GM11168 (cell line): ENCODE results near the gene DUSP28.
"Not testable (repeated sequence)": the region's sequence is repeated elsewhere in the genome, so short reads cannot be mapped to it uniquely, and the experiment has no call there.

ENCODE experiments used
- in situ Hi-C: fragments of 300-500 bp; cut with MboI; formaldehyde crosslinking; loops from one replicate; pipeline ENCODE4 v1.12.0; 2022; ENCODE audit warnings: low sequenced_read_pairs; ENCODE audit not compliant: unreplicated experiment

The DUSP28 gene

DNA sequence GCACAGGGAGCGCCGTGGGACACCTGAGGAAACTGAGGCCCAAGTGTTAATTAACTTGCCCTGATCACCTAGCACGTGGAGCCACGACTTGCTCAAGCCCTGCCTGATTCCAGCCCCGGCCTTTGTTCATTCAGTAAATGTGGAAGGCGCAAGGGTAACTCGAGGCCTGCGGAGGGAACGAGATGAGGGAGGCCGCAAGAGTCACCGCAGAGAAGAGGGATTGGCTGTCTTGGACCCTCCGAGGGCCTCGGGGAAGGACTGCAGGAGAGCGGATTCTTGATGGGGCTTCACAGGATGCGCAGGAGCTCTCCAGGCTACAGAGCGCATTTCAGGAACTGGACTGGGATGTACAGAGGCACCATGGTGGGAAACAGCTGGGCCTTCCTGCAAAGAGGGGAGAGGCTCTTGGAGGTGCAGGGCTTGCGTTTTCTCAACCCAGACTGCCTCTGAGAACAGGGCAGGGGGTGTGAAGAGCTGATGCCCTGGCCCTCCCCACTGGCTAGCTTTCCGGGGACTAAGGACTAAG, 1.9 kb upstream of the DUSP28 start:
- in situ Hi-C loops = no loop called here

DNA sequence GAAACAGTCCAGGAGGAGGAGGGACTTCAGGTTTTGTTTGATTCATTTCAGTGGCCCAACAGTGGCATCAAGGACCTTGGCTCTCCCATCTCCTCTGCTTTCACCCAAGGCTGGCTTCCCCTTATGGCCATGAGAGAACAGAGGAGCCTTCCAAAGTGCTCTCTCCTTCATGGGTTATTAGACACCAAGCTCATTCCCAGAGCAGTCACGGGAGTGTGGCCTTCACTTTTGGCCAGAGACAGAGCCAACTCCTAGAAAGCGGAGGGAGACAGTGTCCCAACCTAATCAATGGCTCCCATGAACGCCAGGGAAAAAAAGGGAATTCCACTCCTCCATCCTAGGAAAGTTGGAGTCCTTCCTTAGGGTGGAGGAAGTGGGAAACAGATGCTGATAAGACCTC, 871 bp upstream of the DUSP28 start:
- in situ Hi-C loops = no loop called here

DNA sequence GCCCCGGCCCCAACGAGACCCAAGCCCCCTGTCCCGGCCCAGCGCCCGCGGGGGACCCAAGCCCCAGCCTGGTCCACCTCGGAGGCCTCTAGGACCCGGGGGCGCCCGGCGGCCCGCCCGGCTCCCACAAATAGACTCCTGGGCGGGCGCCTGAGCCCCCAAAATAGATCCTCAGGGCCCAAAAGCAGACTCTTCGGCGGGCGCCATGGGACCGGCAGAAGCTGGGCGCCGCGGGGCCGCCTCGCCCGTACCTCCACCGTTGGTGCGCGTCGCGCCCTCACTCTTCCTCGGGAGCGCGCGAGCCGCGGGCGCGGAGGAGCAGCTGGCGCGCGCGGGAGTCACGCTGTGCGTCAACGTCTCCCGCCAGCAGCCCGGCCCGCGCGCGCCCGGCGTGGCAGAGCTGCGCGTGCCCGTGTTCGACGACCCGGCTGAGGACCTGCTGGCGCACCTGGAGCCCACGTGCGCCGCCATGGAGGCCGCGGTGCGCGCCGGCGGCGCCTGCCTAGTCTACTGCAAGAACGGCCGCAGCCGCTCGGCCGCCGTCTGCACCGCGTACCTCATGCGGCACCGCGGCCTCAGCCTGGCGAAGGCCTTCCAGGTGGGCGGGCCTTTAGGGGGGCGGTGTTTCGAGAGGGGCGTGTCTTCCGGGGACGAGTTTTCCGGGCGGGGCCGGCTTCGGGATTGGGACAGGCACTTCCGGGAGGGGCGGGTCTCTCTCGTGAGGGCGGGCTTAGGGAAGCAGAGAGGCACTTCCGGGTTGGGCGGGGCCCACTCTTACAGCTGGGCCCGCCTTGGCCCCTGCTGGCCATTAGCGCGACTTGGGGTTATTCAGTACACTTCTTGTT, 545 bp downstream of the DUSP28 start:
- in situ Hi-C loops = no loop called here

DNA sequence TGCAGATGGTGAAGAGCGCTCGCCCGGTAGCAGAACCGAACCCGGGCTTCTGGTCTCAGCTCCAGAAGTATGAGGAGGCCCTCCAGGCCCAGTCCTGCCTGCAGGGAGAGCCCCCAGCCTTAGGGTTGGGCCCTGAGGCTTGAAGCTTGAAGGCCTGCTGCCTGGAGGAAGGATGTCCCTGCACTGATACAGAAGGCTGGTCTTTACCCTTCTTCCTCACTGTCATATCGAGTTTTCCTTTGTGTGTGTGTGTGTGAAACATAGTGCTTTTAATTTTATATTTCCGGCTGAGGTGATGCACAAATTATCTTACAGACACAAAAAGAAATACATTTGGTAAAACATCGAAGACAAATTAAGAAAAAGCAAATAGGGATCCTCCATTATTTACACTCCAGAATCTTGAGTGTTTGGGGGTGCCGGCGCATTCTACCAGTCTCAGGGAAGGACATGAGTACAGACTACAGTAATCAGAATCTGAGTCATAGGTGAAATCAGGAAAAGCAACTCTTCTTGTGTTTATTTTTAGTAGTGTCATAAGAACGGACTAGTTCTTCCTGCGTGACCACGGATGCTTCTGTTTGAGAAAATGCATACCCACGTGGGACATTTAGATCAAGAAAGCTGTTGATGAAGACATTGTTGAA, 1.3 kb downstream of the DUSP28 start:
- in situ Hi-C loops = no loop called here

DNA sequence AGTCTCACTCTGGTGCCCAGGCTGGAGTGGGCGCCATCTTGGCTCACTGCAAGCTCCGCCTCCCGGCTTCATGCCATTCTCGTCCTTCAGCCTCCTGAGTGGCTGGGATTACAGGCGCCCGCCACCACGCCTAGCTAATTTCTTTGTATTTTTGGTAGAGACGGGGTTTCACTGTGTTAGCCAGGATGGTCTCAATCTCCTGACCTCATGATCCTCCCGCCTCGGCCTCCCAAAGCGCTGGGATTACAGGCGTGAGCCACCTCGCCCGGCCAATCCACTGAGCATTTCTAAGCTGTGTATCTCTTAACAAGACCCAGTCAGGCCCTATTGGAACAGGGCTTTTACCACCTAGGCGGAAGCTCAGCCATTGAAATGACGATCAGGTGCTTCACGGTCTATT, 3.1 kb downstream of the DUSP28 start:
- in situ Hi-C loops = not testable (repeated sequence)

DNA sequence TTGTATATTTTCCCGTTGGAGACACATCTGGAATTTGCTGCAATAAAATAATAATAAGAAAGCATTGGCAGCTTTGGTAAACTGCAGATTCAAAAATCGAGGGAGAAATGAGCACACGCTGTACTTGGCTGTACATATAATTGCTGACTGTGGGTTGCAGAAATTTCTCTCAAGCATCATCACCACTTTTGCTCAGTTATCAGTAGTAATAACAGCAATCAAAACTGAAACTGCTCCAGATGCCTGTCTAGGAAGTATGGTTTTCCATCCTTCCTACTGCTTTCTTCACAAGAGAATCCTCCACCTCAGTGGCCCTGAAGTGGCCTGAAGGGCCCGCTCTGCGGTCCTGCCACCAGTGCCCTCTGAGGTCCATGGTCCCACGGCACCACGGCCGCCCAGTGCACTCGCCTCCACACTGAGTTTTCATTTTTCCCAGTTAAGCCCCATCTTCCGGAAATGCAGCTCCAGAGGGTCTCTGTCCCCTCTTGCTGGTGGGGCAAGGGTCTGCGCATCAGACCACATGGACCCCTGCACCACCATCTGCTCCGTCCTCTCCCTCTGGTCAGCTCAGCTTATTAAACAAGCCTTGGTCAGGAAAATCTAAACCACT, 3.9 kb downstream of the DUSP28 start:
- in situ Hi-C loops = no loop called here

GRCh38 chr2:240564561-240565332, 4.6 kb downstream of the DUSP28 start:
- in situ Hi-C loops = no loop called here

- in situ Hi-C loops = no loop called here
Observed at GRCh38 chr2:240565333-240566202, 5.4 kb downstream of the DUSP28 start.

- in situ Hi-C loops = no loop called here
Observed at GRCh38 chr2:240566203-240567136, 6.3 kb downstream of the DUSP28 start.

GRCh38 chr2:240567137-240567871, 7.1 kb downstream of the DUSP28 start:
- in situ Hi-C loops = no loop called here

GRCh38 chr2:240567872-240568677, 7.9 kb downstream of the DUSP28 start, which contains the start of gene RNPEPL1:
RNPEPL1 (plus strand) TSS chr2:240568484; CDS start chr2:240568587, 103 bp downstream.
- in situ Hi-C loops = no loop called here

DNA sequence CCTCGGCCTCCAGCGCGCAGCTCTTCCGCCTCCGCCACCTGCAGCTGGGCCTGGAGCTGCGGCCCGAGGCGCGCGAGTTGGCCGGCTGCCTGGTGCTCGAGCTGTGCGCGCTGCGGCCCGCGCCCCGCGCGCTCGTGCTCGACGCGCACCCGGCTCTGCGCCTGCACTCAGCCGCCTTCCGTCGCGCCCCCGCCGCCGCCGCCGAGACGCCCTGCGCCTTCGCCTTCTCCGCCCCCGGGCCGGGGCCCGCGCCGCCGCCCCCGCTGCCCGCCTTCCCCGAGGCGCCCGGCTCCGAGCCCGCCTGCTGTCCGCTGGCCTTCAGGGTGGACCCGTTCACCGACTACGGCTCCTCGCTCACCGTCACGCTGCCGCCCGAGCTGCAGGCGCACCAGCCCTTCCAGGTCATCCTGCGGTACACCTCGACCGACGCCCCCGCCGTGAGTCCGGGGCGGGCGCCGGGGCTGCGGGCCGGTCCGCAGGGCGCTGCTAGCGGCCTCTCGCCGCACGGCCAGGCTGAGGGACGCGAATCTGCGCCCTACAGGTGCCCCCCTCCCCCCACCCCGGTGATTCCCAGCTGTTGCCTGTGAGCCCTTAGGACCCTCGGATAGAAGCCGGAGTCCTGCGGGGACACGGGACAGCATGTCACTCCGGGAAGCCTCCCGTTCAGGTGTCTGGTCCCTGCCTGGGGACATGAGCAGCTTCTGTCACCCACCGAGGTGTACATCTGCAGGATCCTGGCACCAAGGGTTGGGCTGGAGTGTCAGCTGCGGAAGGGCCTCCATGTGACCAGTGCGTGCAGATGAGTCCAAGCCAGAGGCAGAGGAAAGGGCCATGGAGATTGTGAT, 8.7 kb downstream of the DUSP28 start:
- in situ Hi-C loops = no loop called here

- in situ Hi-C loops = no loop called here
Observed at GRCh38 chr2:240569523-240569997, 9.4 kb downstream of the DUSP28 start.

- in situ Hi-C loops = no loop called here
Observed at GRCh38 chr2:240569998-240570530, 9.9 kb downstream of the DUSP28 start.

GRCh38 chr2:240570531-240571313, 10.6 kb downstream of the DUSP28 start:
- in situ Hi-C loops = no loop called here
